GM23338 (cell line): ENCODE measurements around the gene HEXD. TPM values are rescaled to one million over a fixed set of nuclear protein-coding genes. Genes with fewer than 3 reads are reported as not detected.

Experiments used
- ATAC-seq: fragments of 200-7000 bp; cut with Tn5 transposase; 3 replicates; pipeline ENCODE4 v1.9.1; 2020
- DNase-seq: peaks from one replicate; pipeline ENCODE4 v3.0.0-alpha.2; 2015; ENCODE audit warnings: low spot score
- H2AFZ ChIP-seq: fragments of 200-600 bp; sonication (generic); 2 replicates; pipeline ENCODE4 v1.8.0; 2016; ENCODE audit warnings: antibody characterized with exemption, mild to moderate bottlenecking, moderate library complexity
- H3F3A ChIP-seq: fragments of 200-600 bp; sonication (generic); replicated peaks from 2 replicates; pipeline ENCODE4 v1.8.0; 2017; ENCODE audit warnings: antibody characterized with exemption, mixed run types, low read depth
- H3K27ac ChIP-seq: fragments of 200-600 bp; sonication (generic); 2 replicates; pipeline ENCODE4 v1.6.1; 2016; ENCODE audit warnings: low read depth
- H3K27me3 ChIP-seq: fragments of 200-600 bp; sonication (generic); 2 replicates; pipeline ENCODE4 v1.8.0; 2016; ENCODE audit warnings: mild to moderate bottlenecking, mixed run types, moderate library complexity; ENCODE audit not compliant: insufficient read depth
- H3K36me3 ChIP-seq: fragments of 200-600 bp; sonication (generic); 2 replicates; pipeline ENCODE4 v1.8.0; 2016; ENCODE audit warnings: mild to moderate bottlenecking; ENCODE audit not compliant: insufficient read depth
- H3K4me1 ChIP-seq: fragments of 200-600 bp; sonication (generic); 2 replicates; pipeline ENCODE4 v1.8.0; 2016; ENCODE audit warnings: mild to moderate bottlenecking, moderate library complexity; ENCODE audit not compliant: insufficient read depth
- H3K4me2 ChIP-seq: fragments of 200-600 bp; sonication (generic); 2 replicates; pipeline ENCODE4 v1.7.1; 2017; ENCODE audit warnings: mixed run types
- H3K4me3 ChIP-seq: fragments of 200-600 bp; sonication (generic); 2 replicates; pipeline ENCODE4 v1.6.1; 2016; ENCODE audit warnings: mixed run types
- H3K79me2 ChIP-seq: fragments of 200-600 bp; sonication (generic); replicated peaks from 2 replicates; pipeline ENCODE4 v1.8.0; 2017; ENCODE audit warnings: mild to moderate bottlenecking; ENCODE audit not compliant: insufficient read depth
- H3K9me2 ChIP-seq: fragments of 200-600 bp; sonication (generic); 2 replicates; pipeline ENCODE4 v1.8.0; 2017; ENCODE audit not compliant: insufficient read depth
- H4K20me1 ChIP-seq: fragments of 200-600 bp; sonication (generic); replicated peaks from 2 replicates; pipeline ENCODE4 v1.8.0; 2017; ENCODE audit warnings: mild to moderate bottlenecking; ENCODE audit not compliant: insufficient read depth
- H3K27ac Mint-ChIP-seq: 2 replicates; pipeline ENCODE4 v1.8.0; 2020; ENCODE audit warnings: inconsistent platforms, mild to moderate bottlenecking, moderate library complexity, mixed read lengths
- H3K27me3 Mint-ChIP-seq: 3 replicates; pipeline ENCODE4 v1.8.0; 2022; ENCODE audit warnings: low read depth, mild to moderate bottlenecking, moderate library complexity, mixed read lengths, inconsistent platforms; ENCODE audit not compliant: insufficient read depth, poor library complexity
- H3K36me3 Mint-ChIP-seq: 3 replicates; pipeline ENCODE4 v1.8.0; 2021; ENCODE audit warnings: low read depth, mild to moderate bottlenecking, inconsistent platforms, moderate library complexity, mixed read lengths
- H3K4me1 Mint-ChIP-seq: 3 replicates; pipeline ENCODE4 v1.8.0; 2020; ENCODE audit warnings: mild to moderate bottlenecking, inconsistent platforms, mixed read lengths
- H3K4me3 Mint-ChIP-seq: 3 replicates; pipeline ENCODE4 v1.8.0; 2021; ENCODE audit warnings: moderate library complexity, mild to moderate bottlenecking, inconsistent platforms, mixed read lengths
- H3K9me3 Mint-ChIP-seq: 3 replicates; pipeline ENCODE4 v1.8.0; 2020; ENCODE audit warnings: moderate library complexity, mild to moderate bottlenecking, inconsistent platforms, mixed read lengths
- EZH2 ChIP-seq: fragments of 200-600 bp; sonication (generic); IDR thresholded peaks from one replicate; pipeline ENCODE4 v1.8.0; 2017; ENCODE audit warnings: antibody characterized with exemption, mild to moderate bottlenecking, low read depth; ENCODE audit not compliant: unreplicated experiment
- EZH2phosphoT487 ChIP-seq: fragments of 200-600 bp; sonication (generic); IDR thresholded peaks from one replicate; pipeline ENCODE4 v1.8.1; 2018; ENCODE audit warnings: antibody characterized with exemption; ENCODE audit not compliant: unreplicated experiment
- JUNB ChIP-seq: IDR thresholded peaks from one replicate; pipeline ENCODE4 v1.6.1; 2016; ENCODE audit warnings: antibody characterized with exemption; ENCODE audit not compliant: unreplicated experiment
- NANOG ChIP-seq: IDR thresholded peaks from 2 replicates; pipeline ENCODE4 v1.6.1; 2016; ENCODE audit warnings: antibody characterized with exemption, borderline replicate concordance
- POLR2AphosphoS5 ChIP-seq: IDR thresholded peaks from 2 replicates; pipeline ENCODE4 v1.6.1; 2016; ENCODE audit warnings: antibody characterized with exemption, low read depth
- STAT1 ChIP-seq: IDR thresholded peaks from one replicate; pipeline ENCODE4 v1.6.1; 2016; ENCODE audit warnings: antibody characterized with exemption; ENCODE audit not compliant: unreplicated experiment
- ZNF114 ChIP-seq: fragments of 250-450 bp; sonication (Bioruptor Pico); IDR thresholded peaks from 2 replicates; pipeline ENCODE4 v1.5.0; 2020; ENCODE audit warnings: mild to moderate bottlenecking, moderate library complexity
- ZNF331 ChIP-seq: fragments of 250-450 bp; sonication (Bioruptor Pico); IDR thresholded peaks from 2 replicates; pipeline ENCODE4 v1.5.0; 2020; ENCODE audit warnings: low read depth, mild to moderate bottlenecking, moderate library complexity
- polyA plus RNA-seq: library from polyadenylated mRNA; unstranded; fragments of >200 nt; fragmentation: Nextera tagmentation; extraction: Ambion mirVana; gene quantifications from 2 replicates; pipeline ENCODE4 v1.2.1, GENCODE V29; 2016
- total RNA-seq: library from RNA; depleted of rRNA; stranded (reverse); fragments of >200 nt; shearing (Covaris generic); gene quantifications from 2 replicates; pipeline ENCODE4 v1.2.3, GENCODE V29; 2014
- TF ChIP-seq, protein P1 (sequence below): IDR thresholded peaks from one replicate; pipeline ENCODE4 v1.6.1; 2018; ENCODE audit warnings: antibody characterized with exemption; ENCODE audit not compliant: unreplicated experiment
- TF ChIP-seq, protein P2 (sequence below), 2 experiments: fragments of 200-600 bp in 1 of 2; sonication (generic) in 1 of 2; conservative IDR thresholded peaks; 2 replicates each; pipeline versions ENCODE4 v1.5.1 to v1.6.1; 2016 to 2017; ENCODE audit warnings: antibody characterized with exemption in 2 of 2, low read depth in 2 of 2, mild to moderate bottlenecking in 2 of 2, moderate library complexity in 1 of 2
- TF ChIP-seq, protein P3 (sequence below): IDR thresholded peaks from 2 replicates; pipeline ENCODE4 v1.6.1; 2016; ENCODE audit warnings: antibody characterized with exemption

Gene HEXD
- total and polyA plus RNA-seq, 2 experiments from 2014 or later, result 11.9 to 31.1 TPM

DNA sequence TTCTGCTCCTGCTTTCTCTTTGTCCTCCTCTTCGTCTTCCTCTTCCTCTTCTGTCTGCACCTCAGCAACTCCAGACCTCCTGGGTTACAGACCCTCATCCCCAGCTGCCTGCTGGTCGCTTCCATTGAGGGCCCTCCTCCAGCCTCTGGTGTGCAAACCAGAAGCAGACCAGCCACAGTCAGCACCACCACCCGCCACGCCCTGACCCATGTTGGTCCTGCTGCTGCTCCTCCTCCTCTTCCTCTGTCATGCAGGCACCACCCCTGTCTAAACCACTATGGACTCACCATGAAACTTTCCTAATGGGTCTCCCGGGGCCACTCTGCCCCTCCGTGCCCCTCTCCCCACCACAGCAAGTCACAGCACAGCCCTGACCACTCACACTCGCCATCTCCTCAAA is 11.7 kb downstream of the HEXD start:
- H3K36me3 Mint-ChIP-seq, result no peaks in the 10 kb centered on the region; the same call in 2 of the 3 replicates

DNA sequence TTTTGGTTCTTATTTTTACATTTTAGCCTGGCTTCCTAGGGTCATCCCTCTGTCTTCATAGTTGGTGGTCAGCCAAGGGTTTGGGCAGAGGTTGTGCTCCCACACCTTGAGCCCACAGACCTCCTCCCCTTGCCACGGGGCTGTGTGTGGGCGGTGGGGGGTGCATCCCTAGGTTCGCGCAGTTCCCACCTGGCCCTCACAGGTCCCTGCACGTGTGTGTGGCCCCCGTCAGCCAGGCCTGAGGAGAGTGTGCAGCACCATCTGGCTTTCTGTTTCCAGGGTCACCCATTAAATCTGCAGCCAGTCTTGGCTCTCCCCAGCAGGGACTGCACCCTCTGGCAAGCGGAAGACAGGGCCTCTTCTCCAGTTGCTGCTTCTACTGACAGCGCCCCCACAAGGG is 13.9 kb downstream of the HEXD start:
- Histone ChIP-seq H3K79me2 (no peaks in the 10 kb centered on the region), H3K9me2 (no peaks in the 10 kb centered on the region), H3K4me1 (no peaks in the 10 kb centered on the region), H3K36me3 (no peaks in the 10 kb centered on the region), H3F3A (no peaks in the 10 kb centered on the region), H3K27ac (no peak overlapping the region), H3K4me2 (no peak overlapping the region), H3K4me3 (no peak overlapping the region), H2AFZ (no peak overlapping the region), H3K27me3 (no peaks in the 10 kb centered on the region), H4K20me1 (no peaks in the 10 kb centered on the region; the same call in 1 of the 2 replicates)
- ATAC-seq (no peak), DNase-seq (no peak)
- Mint-ChIP-seq H3K36me3 (no peaks in the 10 kb centered on the region; the same call in 1 of the 3 replicates), H3K9me3 (no peaks in the 10 kb centered on the region), H3K27ac (no peak overlapping the region), H3K27me3 (peaks cover 14% of the 10 kb centered on the region), H3K4me3 (no peak overlapping the region), H3K4me1 (peaks cover 3% of the 10 kb centered on the region; the same call in 1 of the 3 replicates)
- TF ChIP-seq, protein P1, sequence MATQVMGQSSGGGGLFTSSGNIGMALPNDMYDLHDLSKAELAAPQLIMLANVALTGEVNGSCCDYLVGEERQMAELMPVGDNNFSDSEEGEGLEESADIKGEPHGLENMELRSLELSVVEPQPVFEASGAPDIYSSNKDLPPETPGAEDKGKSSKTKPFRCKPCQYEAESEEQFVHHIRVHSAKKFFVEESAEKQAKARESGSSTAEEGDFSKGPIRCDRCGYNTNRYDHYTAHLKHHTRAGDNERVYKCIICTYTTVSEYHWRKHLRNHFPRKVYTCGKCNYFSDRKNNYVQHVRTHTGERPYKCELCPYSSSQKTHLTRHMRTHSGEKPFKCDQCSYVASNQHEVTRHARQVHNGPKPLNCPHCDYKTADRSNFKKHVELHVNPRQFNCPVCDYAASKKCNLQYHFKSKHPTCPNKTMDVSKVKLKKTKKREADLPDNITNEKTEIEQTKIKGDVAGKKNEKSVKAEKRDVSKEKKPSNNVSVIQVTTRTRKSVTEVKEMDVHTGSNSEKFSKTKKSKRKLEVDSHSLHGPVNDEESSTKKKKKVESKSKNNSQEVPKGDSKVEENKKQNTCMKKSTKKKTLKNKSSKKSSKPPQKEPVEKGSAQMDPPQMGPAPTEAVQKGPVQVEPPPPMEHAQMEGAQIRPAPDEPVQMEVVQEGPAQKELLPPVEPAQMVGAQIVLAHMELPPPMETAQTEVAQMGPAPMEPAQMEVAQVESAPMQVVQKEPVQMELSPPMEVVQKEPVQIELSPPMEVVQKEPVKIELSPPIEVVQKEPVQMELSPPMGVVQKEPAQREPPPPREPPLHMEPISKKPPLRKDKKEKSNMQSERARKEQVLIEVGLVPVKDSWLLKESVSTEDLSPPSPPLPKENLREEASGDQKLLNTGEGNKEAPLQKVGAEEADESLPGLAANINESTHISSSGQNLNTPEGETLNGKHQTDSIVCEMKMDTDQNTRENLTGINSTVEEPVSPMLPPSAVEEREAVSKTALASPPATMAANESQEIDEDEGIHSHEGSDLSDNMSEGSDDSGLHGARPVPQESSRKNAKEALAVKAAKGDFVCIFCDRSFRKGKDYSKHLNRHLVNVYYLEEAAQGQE, result no peak
- TF ChIP-seq, protein P2, sequence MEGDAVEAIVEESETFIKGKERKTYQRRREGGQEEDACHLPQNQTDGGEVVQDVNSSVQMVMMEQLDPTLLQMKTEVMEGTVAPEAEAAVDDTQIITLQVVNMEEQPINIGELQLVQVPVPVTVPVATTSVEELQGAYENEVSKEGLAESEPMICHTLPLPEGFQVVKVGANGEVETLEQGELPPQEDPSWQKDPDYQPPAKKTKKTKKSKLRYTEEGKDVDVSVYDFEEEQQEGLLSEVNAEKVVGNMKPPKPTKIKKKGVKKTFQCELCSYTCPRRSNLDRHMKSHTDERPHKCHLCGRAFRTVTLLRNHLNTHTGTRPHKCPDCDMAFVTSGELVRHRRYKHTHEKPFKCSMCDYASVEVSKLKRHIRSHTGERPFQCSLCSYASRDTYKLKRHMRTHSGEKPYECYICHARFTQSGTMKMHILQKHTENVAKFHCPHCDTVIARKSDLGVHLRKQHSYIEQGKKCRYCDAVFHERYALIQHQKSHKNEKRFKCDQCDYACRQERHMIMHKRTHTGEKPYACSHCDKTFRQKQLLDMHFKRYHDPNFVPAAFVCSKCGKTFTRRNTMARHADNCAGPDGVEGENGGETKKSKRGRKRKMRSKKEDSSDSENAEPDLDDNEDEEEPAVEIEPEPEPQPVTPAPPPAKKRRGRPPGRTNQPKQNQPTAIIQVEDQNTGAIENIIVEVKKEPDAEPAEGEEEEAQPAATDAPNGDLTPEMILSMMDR (conservative IDR thresholded peaks at IDR 0.05; ENCODE audit: low read depth in 2 of 2), result no peak; a peak in 1 of 4 replicates
- no peak for TF ChIP-seq EZH2
- TF ChIP-seq ZNF114 (CRISPR knock-in tag), result no peak
- TF ChIP-seq JUNB, result no peak
- TF ChIP-seq NANOG, result no peak
- no peak for TF ChIP-seq EZH2phosphoT487

More for the DNA sequence above, 11.7 kb downstream of the HEXD start:
- Histone ChIP-seq H3K27ac (no peak overlapping the region), H3K36me3 (no peaks in the 10 kb centered on the region), H3K79me2 (no peaks in the 10 kb centered on the region), H3F3A (no peaks in the 10 kb centered on the region), H3K4me1 (no peaks in the 10 kb centered on the region), H4K20me1 (no peaks in the 10 kb centered on the region; the same call in 1 of the 2 replicates), H3K27me3 (no peaks in the 10 kb centered on the region), H3K4me2 (no peak overlapping the region), H2AFZ (no peak overlapping the region), H3K9me2 (no peaks in the 10 kb centered on the region), H3K4me3 (no peak overlapping the region)
- no peak overlapping the region for H3K27ac Mint-ChIP-seq
- TF ChIP-seq ZNF114 (CRISPR knock-in tag) (no peak), ZNF331 (CRISPR knock-in tag) (no peak), JUNB (no peak), STAT1 (no peak), NANOG (no peak), EZH2 (no peak), POLR2AphosphoS5 (no peak)
- TF ChIP-seq, protein P3, sequence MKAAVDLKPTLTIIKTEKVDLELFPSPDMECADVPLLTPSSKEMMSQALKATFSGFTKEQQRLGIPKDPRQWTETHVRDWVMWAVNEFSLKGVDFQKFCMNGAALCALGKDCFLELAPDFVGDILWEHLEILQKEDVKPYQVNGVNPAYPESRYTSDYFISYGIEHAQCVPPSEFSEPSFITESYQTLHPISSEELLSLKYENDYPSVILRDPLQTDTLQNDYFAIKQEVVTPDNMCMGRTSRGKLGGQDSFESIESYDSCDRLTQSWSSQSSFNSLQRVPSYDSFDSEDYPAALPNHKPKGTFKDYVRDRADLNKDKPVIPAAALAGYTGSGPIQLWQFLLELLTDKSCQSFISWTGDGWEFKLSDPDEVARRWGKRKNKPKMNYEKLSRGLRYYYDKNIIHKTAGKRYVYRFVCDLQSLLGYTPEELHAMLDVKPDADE, result no peak
- TF ChIP-seq, protein P2 (conservative IDR thresholded peaks at IDR 0.05; ENCODE audit: low read depth in 2 of 2), result no peak
- no peaks in the 10 kb centered on the region; the same call in 2 of the 3 replicates for H3K4me1 Mint-ChIP-seq
- H3K27me3 Mint-ChIP-seq, result peaks cover 16% of the 10 kb centered on the region
- DNase-seq, result no peak
- no peaks in the 10 kb centered on the region for H3K9me3 Mint-ChIP-seq
- H3K4me3 Mint-ChIP-seq, result no peak overlapping the region
- no peak for ATAC-seq
